ENCODE measurements around the gene CYB561D2.

DNA sequence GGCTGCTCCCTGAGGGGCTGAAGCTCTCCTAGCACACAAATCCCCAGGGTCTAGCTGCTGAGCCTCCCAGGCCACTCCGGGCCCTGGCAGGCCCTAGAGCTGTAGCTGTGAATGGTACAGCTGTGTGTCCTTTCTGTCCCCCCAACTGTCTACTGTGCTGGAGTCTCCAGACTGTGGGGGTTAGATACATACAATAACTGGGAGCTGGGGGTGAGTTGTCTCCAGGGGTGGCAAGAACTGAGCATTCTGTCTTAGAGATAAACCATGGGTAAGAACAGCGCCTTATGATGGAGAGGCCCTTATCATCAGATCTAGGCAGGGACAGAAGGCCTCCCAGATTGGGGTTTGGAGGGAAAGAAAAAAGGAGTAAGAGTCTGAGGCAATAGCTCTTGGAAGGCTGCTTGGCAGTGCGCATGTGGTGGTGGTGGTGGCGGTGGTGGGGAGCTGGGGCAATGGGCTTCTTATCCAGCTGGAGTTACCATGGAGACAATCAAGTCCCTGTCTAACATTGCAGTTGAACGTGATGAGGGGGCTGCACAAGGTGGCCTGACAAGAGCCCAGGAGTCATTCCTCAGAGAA is 3.6 kb downstream of the CYB561D2 start:
- TF ChIP-seq, protein P1, sequence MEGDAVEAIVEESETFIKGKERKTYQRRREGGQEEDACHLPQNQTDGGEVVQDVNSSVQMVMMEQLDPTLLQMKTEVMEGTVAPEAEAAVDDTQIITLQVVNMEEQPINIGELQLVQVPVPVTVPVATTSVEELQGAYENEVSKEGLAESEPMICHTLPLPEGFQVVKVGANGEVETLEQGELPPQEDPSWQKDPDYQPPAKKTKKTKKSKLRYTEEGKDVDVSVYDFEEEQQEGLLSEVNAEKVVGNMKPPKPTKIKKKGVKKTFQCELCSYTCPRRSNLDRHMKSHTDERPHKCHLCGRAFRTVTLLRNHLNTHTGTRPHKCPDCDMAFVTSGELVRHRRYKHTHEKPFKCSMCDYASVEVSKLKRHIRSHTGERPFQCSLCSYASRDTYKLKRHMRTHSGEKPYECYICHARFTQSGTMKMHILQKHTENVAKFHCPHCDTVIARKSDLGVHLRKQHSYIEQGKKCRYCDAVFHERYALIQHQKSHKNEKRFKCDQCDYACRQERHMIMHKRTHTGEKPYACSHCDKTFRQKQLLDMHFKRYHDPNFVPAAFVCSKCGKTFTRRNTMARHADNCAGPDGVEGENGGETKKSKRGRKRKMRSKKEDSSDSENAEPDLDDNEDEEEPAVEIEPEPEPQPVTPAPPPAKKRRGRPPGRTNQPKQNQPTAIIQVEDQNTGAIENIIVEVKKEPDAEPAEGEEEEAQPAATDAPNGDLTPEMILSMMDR (IDR thresholded peaks at IDR 0.05): no peak
- no peak for TF ChIP-seq POLR2A (IDR thresholded peaks at IDR 0.05)
